HFFc6 (cell line): ENCODE results near the gene MYO9B. TPM values are rescaled to one million over a fixed set of nuclear protein-coding genes. Genes with fewer than 3 reads are reported as not detected.

Experiments used
- DNase-seq: peaks from one replicate; pipeline ENCODE4 v3.0.0-alpha.2; 2018
- H3K27ac Mint-ChIP-seq: 2 replicates; pipeline ENCODE4 v1.8.0; 2020; ENCODE audit warnings: mild to moderate bottlenecking, mixed read lengths
- H3K27me3 Mint-ChIP-seq: 2 replicates; pipeline ENCODE4 v1.8.0; 2021; ENCODE audit warnings: mild to moderate bottlenecking, moderate library complexity, mixed read lengths; ENCODE audit not compliant: insufficient read depth
- H3K36me3 Mint-ChIP-seq: 2 replicates; pipeline ENCODE4 v1.8.0; 2021; ENCODE audit warnings: low read depth, mixed read lengths
- H3K4me1 Mint-ChIP-seq: 2 replicates; pipeline ENCODE4 v1.8.0; 2020; ENCODE audit warnings: low read depth, mixed read lengths
- H3K4me3 Mint-ChIP-seq: 2 replicates; pipeline ENCODE4 v1.8.0; 2020; ENCODE audit warnings: mild to moderate bottlenecking, moderate library complexity, mixed read lengths
- H3K9me3 Mint-ChIP-seq: 2 replicates; pipeline ENCODE4 v1.8.0; 2020; ENCODE audit warnings: mild to moderate bottlenecking, mixed read lengths
- CTCF ChIP-seq: fragments of 200-600 bp; sonication (generic); IDR thresholded peaks from 2 replicates; pipeline ENCODE4 v1.5.0; 2021; ENCODE audit warnings: antibody characterized with exemption, mild to moderate bottlenecking
- total RNA-seq, 6 experiments: library from RNA; stranded (reverse); fragmentation: NEBNext Ultra II Directional; extraction: Animal tissue kit (Norgen Biotek cat#: 25700); gene quantifications; 2 replicates in 1 of 6; 3 replicates in 5 of 6; pipeline ENCODE4 v1.2.3, GENCODE V29; 2021

Gene MYO9B
- total RNA-seq, 6 experiments from 2014 or later = 81.2 to 89.0 (median 83.4) TPM

- DNase-seq = no peak
- Mint-ChIP-seq H3K4me1 (no peaks in the 10 kb centered on the region), H3K9me3 (no peaks in the 10 kb centered on the region), H3K4me3 (no peak overlapping the region), H3K36me3 (peaks cover 11% of the 10 kb centered on the region), H3K27me3 (peaks cover 4% of the 10 kb centered on the region), H3K27ac (peak overlapping the region; percentile 26; the same call in 1 of the 2 replicates)
- TF ChIP-seq CTCF = no peak
Measured at GRCh38 chr19:17116996-17117702, 41.6 kb downstream of the MYO9B start.

- Mint-ChIP-seq H3K36me3 (peaks cover 4% of the 10 kb centered on the region), H3K4me1 (no peaks in the 10 kb centered on the region), H3K27me3 (peaks cover 3% of the 10 kb centered on the region), H3K4me3 (no peak overlapping the region), H3K9me3 (no peaks in the 10 kb centered on the region), H3K27ac (peak overlapping the region; percentile 16; the same call in 1 of the 2 replicates)
- DNase-seq = no peak
- no peak for TF ChIP-seq CTCF
Measured at GRCh38 chr19:17118957-17119356, 43.4 kb downstream of the MYO9B start.

- no peak overlapping the region for H3K4me3 Mint-ChIP-seq
- H3K27me3 Mint-ChIP-seq = peaks cover 3% of the 10 kb centered on the region
- no peaks in the 10 kb centered on the region for H3K9me3 Mint-ChIP-seq
- no peak for TF ChIP-seq CTCF
- no peak for DNase-seq
- no peak overlapping the region for H3K27ac Mint-ChIP-seq
- 0 out of 2 replicates have a peak, but pooled peaks cover 9% of the 10 kb centered on the region for H3K36me3 Mint-ChIP-seq
- peaks cover 21% of the 10 kb centered on the region for H3K4me1 Mint-ChIP-seq
Measured at GRCh38 chr19:17121736-17122293, 46.2 kb downstream of the MYO9B start.

- H3K4me3 Mint-ChIP-seq = no peak overlapping the region
- H3K27ac Mint-ChIP-seq = no peak overlapping the region
Measured at GRCh38 chr19:17123041-17123440, 47.5 kb downstream of the MYO9B start.

GRCh38 chr19:17124025-17124424 is 48.4 kb downstream of the MYO9B start:
- Mint-ChIP-seq H3K4me1 (peaks cover 21% of the 10 kb centered on the region), H3K36me3 (peaks cover 9% of the 10 kb centered on the region; the same call in 1 of the 2 replicates), H3K27me3 (peaks cover 3% of the 10 kb centered on the region), H3K9me3 (no peaks in the 10 kb centered on the region), H3K4me3 (no peak overlapping the region), H3K27ac (no peak overlapping the region; the same call in 1 of the 2 replicates)
- DNase-seq = no peak
- TF ChIP-seq CTCF = no peak

More at GRCh38 chr19:17123041-17123440, 47.5 kb downstream of the MYO9B start:
- H3K9me3 Mint-ChIP-seq = no peaks in the 10 kb centered on the region
- H3K27me3 Mint-ChIP-seq = peaks cover 3% of the 10 kb centered on the region
- no peak for DNase-seq
- peaks cover 9% of the 10 kb centered on the region; the same call in 1 of the 2 replicates for H3K36me3 Mint-ChIP-seq
- no peak for TF ChIP-seq CTCF
- peaks cover 21% of the 10 kb centered on the region for H3K4me1 Mint-ChIP-seq
